ENCODE results near the gene MBD4.

- TF ChIP-seq POLR2A (IDR thresholded peaks at IDR 0.05; ENCODE audit: low read depth, low read length) (no peak), CTCF (conservative IDR thresholded peaks at IDR 0.05; ENCODE audit: low read depth, low read length) (no peak), CEBPB (IDR thresholded peaks at IDR 0.05; ENCODE audit: low read depth, low read length) (no peak), RCOR1 (IDR thresholded peaks at IDR 0.05; ENCODE audit: insufficient replicate concordance, low read length) (no peak)
Observed at GRCh38 chr3:129475863-129476262, 36.1 kb upstream of the MBD4 start.

Data from IMR-90 (cell line).